NB4 (cell line): ENCODE measurements around the gene SLC2A14.

Experiments used
- CTCF ChIP-seq: IDR thresholded peaks from one replicate; pipeline ENCODE4 v1.5.1; 2012; ENCODE audit warnings: low read depth, low read length
- MAX ChIP-seq: IDR thresholded peaks from 2 replicates; pipeline ENCODE4 v1.6.1; 2011; ENCODE audit warnings: low read depth, low read length
- POLR2A ChIP-seq: IDR thresholded peaks from 2 replicates; pipeline ENCODE4 v1.6.1; 2011; ENCODE audit warnings: mild to moderate bottlenecking; ENCODE audit not compliant: insufficient read length; ENCODE audit errors: extremely low read depth

GRCh38 chr12:7797698-7798398 is 74.9 kb downstream of the SLC2A14 start:
- TF ChIP-seq CTCF, result no peak
- no peak for TF ChIP-seq MAX
- TF ChIP-seq POLR2A, result no peak
